ENCODE data around the gene ABHD16B.

DNA sequence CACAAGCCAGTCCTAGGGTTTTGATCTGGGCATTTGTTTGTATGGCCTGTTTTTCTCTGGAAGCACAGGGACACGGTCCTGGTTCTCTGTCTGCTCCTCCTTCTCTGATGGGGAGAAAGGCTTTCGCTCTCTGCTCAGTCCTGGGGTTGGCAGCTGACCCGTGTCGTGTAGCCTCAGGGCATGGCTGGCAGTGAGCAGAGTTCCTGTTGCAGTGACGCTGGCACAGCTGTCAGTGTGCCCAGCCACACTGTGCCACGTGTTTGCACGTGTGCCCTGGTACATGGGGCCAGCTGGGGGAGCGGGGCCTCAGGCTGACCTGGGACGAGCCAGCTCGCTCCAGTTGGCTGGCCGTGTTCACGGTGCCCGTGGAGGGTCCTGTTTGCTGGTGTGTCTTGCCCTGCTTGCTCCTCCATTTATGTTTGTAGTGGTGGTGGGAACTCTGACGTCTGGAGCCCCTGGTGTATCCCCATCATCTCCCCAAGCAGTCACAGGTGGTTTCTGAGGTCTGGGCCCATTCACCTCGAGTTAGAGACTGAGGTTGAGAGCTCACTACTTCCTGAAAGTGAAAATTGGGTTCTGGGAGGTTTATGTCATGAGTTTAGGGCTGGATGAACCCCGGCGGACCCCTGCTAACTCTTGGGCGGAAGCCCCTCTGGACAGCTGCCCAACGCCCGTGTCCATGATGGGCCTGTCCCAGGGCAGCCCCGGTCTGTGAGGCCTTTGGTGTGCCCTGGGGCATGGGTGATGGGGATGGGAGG lies 23.4 kb downstream of the ABHD16B start:
- TF ChIP-seq ZNF274 (IDR thresholded peaks at IDR 0.05; ENCODE audit: low read depth, low read length) (no peak), YY1 (IDR thresholded peaks at IDR 0.05; ENCODE audit: insufficient read depth, insufficient read length) (no peak), SUZ12 (IDR thresholded peaks at IDR 0.05; ENCODE audit: extremely low read depth, insufficient read depth, insufficient read length) (no peak)
